Skin of body (tissue), 2 donors: Measurements from ENCODE around the gene SNTA1. TPM values are rescaled to one million over a fixed set of nuclear protein-coding genes. Genes with fewer than 3 reads are reported as not detected.
"Not testable (repeated sequence)": the region's sequence is repeated elsewhere in the genome, so short reads cannot be mapped to it uniquely, and the experiment has no call there.

Source experiments
- DNase-seq: peaks from one replicate; lab custom pipeline; 2025; lab: John Stamatoyannopoulos, UW
- total RNA-seq: library from RNA; depleted of rRNA; stranded (reverse); fragments of >200 nt; gene quantifications from one replicate; pipeline ENCODE4 v1.2.3, GENCODE V29; 2014

The SNTA1 gene
- 8.7 TPM for total RNA-seq

- peak; percentile 21 for DNase-seq
These were observed at the start of gene SNTA1 for GRCh38 chr20:33443512-33444239. SNTA1 (minus strand) TSS chr20:33443763; CDS start chr20:33443620, 143 bp downstream.

DNA sequence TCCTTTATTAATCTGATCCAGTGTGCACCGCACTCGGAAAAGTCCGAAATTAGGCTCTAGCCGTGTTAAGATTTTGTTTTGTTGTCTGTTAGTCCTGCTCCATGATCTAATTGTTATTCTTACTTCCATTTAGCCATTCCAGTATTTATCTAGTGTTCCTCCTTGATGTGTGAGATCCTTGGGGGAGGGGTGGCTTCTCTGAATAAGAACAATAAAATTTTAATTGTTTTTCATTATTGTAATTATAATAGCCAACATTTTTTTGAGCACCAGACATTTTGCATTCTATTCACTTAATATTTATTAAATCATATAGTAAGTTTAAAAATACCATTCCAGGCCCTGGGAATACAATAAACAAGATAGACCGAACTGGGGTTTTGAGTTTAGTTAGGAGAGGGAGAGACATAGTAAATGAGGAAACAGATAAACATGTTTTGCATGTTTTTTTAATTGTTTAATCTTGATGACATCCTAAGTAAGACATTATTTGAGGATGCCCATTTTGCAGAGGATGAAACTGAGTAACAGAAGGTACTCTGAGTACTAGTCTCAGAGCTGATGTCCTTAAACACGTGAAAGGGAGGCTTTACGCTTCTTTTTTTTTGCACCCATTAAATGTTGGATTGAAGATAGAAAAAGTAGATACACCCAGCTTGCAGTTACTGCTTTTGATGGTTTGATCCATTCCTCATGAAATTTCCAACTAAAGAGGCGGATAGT is 47.5 kb upstream of the SNTA1 start:
- no peak for DNase-seq

- peak; percentile 44 for DNase-seq
These were observed 46.7 kb upstream of the SNTA1 start, which contains the start of gene CBFA2T2 for GRCh38 chr20:33490023-33490933. CBFA2T2 (plus strand) TSS chr20:33490096; CDS start chr20:33490268, 172 bp downstream.

GRCh38 chr20:33489495-33490022 is 46.0 kb upstream of the SNTA1 start:
- DNase-seq, result peak; percentile 94

- not testable (repeated sequence) for DNase-seq
These were observed 45.3 kb upstream of the SNTA1 start for GRCh38 chr20:33488661-33489494.

DNA sequence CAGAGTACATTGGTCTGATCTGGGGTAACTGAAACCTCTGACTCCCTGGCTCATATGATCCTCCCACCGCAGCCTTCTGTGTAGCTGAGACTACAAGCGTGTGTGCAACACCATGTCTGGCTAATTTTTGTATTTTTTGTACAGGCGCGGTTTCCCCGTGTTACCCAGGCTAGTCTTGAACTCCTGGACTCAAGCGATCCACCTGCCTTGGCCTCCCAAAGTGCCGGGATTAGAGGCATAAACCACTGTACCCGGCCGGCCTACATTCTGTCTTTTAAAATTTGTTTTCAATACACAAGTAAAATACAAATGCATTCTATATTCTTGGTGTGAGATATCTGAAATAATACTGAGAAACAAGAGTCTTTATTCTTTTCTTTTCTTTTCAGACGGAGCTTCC is 44.6 kb upstream of the SNTA1 start:
- DNase-seq, result no peak

DNA sequence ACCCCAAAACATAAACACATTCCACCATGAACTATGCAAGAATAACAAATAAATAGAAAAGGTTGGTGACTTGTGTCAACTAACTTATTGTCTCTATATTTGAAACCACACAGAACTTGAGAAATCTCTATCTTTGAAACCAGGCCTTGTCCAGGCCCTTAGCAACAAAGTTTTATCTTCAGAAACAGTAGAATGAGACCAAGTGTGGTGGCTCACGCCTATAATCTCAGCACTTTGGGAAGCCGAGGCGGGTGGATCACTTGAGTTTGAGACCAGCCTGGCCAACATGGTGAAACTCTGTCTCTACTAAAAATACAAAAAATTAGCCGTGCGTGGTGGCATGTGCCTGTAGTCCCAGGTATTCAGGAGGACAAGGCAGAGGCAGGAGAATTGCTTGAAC is 39.6 kb upstream of the SNTA1 start:
- DNase-seq, result not testable (repeated sequence)

- DNase-seq, result no peak
These were observed 39.0 kb upstream of the SNTA1 start for GRCh38 chr20:33482581-33482980.

- no peak for DNase-seq
These were observed 37.9 kb upstream of the SNTA1 start for GRCh38 chr20:33481431-33481941.

DNA sequence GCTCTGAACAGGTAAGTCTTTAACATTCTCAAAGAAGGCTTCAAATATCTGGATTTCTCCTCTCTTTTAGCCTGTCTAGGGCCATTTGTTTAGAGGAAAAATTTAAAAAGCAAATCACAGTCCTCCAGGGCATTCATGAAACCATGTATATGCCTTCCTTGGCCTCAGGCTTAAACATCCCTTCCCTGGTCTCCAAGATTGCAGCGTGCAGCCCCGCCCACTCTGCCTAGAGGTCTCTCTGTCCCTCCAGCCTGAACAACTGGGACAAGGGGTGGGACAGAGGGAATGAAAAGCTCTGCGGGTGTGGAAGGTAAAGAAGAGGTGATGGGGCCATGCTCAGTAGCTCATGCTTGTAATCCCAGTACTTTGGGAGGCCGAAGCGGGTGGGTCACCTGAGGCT is 36.5 kb upstream of the SNTA1 start:
- DNase-seq, result no peak

GRCh38 chr20:33477386-33478234 is 34.0 kb upstream of the SNTA1 start:
- DNase-seq, result no peak

DNA sequence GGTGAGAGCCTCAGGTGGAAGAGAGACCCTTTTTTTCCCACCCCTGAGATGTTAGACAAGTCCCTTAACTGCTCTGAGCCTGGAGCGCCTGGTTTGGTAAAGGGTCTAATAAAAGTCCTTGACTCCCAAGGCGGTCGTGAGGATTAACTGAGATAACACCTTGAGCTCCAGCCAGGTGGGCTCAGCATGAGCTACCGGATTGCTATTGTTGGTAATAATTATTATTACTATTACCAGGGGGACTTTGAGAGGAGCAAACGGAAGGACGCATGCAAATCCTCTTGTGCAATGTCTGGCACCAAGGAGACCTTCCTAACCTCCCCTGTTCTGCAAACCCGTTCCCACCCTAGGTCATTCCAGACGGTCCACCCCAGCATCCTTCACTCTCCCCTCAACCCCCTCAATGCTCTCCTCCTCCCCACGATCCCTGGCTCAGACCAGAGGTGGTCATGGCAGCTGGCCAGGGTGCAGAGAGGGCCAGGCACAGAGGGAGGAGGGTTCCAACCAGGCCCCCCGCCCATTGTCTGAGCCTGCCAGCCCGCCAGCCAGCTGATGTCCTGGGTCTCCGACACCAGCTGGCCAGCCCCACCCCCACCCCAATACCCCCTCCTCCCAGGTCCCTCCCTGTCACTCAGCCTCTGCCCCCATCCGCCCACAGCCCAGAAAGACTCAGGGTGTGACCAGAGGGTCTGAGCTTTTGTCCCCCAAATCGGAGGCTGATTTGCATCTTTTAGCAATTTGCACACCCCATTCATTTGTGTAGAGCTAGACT is 32.0 kb upstream of the SNTA1 start:
- DNase-seq, result no peak

DNA sequence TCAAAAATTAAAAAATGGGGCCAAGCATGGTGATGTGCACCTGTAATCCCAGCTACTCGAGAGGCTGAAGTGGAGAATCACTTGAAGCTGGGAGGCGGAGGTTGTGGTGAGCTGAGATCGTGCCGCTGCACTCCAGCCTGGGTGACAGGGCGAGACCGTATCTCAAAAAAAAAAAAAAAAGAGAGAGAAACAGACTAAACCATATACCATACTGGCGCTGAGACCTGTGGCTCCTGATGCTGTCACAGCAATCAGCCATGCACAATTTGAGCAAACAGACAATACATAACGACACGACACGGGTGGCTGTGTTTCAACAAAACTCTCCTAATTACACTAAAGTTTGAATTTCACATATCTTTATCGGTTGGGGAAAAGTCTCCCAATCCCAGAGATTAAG is 31.4 kb upstream of the SNTA1 start:
- no peak for DNase-seq

GRCh38 chr20:33474097-33474873 is 30.7 kb upstream of the SNTA1 start:
- no peak for DNase-seq

DNA sequence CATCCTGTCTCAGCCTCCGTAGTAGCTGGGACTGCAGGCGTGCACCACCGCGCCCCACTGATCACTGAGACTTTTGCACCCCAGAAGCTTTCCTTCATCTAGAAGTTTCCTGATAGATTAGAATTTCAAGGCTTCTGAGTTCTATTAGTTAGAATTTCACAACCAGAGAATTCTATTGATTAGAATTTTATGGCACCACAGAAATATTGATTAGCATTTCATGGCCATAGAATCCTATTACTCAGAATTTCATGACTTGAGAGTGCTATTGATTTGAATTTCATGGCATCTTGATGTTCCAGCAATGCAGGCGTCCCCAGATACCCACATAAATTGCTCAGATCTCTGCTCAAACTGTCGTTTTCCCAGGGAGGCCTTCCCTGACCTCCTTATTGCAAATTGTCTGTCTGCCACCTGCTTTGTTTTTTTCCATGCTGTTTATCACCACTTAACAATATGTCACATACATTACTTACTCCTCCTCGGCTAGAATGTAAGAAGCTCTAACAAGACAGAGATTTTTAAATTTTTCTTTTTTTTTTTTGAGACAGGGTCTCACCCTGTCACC is 29.4 kb upstream of the SNTA1 start:
- DNase-seq, result no peak

DNA sequence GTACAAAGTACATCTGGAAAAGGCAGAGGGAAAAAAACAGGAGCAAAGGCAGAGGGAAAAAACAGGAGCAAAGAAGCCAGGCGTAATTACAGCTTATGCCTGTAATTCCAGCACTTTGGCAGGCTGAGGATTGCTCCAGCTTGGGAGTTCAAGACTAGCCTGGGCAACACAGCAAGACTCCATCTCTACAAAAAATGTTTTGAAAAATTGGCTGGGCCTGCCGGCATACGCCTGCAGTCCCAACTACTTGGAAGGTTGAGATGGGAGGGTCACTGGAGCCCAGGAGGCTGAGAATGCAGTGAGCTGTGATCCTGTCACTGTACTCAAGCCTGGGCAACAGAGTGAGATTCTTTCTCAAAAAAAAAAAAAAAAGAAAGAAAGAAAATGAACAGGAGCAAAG is 27.3 kb upstream of the SNTA1 start:
- DNase-seq, result no peak

DNA sequence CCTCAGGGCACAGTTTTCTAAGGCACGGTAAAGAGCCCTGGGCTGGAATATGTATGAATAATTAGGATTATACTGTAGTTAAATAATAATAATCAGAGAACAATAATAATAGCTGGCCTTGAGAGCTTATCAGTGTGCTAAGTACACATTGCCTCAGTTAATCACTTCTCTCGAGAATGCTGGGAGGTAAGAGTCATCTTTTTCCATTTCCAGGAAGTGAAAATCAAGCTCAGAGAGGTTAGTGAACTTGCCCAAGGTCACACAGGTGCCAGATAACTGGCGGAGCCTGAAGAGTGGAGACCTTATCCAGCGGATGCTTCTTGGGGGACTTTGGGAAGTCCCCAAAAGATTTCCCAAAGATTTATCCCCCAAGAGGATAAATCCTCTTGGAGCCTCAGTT is 26.9 kb upstream of the SNTA1 start:
- DNase-seq, result no peak

DNA sequence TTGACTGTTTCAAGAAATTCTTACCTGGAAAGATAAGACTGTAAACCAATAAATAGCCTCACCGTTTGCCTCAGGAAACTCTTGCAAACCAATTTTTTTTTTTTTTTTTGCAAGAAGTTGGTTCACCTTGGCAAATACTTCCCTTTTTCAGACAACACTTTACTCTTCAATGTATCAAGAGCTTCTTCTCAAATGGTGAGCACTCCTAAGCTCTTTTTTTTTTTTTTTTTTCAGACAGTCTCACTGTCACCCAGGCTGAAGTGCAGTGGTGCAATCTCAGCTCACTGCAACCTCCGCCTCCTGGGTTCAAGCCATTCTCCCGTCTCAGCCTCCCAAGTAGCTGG is 22.7 kb upstream of the SNTA1 start:
- no peak for DNase-seq
